ENCODE data around the gene DNALI1.
"Not testable (repeated sequence)": the region's sequence is repeated elsewhere in the genome, so short reads cannot be mapped to it uniquely, and the experiment has no call there.

The DNALI1 gene

GRCh38 chr1:37514350-37515184 lies 42.2 kb upstream of the DNALI1 start, which contains the start of gene MEAF6:
TSS of gene MEAF6 (minus strand) at chr1:37514766. CDS start at chr1:37514746, 20 bp downstream.
- Histone ChIP-seq H3K36me3 (replicated peaks; ENCODE audit: low read depth, low read length) (peaks cover 8% of the 10 kb centered on the region), H3K9me3 (ENCODE audit: insufficient read depth, low read length) (no peaks in the 10 kb centered on the region), H3K4me3 (ENCODE audit: low read length) (peak within 1 kb of the TSS; percentile 92), H3K27me3 (ENCODE audit: low read depth, low read length) (no peaks in the 10 kb centered on the region), H4K20me1 (ENCODE audit: insufficient read depth, low read length) (peaks cover 4% of the 10 kb centered on the region; the same call in 1 of the 2 replicates), H3K79me2 (ENCODE audit: low read length) (peaks cover 11% of the 10 kb centered on the region), H3K27ac (ENCODE audit: low read length) (peak within 1 kb of the TSS; percentile 38; the same call in 1 of the 2 replicates), H3K4me2 (ENCODE audit: low read length) (peak within 1 kb of the TSS; percentile 97), H3K9ac (ENCODE audit: low read length) (peak within 1 kb of the TSS; percentile 80), H3K4me1 (ENCODE audit: low read length) (peaks cover 10% of the 10 kb centered on the region), H2AFZ (ENCODE audit: low read depth, low read length) (peak within 1 kb of the TSS; percentile 76)
- TF ChIP-seq CTCF (IDR thresholded peaks at IDR 0.05; ENCODE audit: low read depth, low read length) = peak; percentile 29
- no peak for TF ChIP-seq EZH2phosphoT487 (IDR thresholded peaks at IDR 0.05; ENCODE audit: low read depth)

DNA sequence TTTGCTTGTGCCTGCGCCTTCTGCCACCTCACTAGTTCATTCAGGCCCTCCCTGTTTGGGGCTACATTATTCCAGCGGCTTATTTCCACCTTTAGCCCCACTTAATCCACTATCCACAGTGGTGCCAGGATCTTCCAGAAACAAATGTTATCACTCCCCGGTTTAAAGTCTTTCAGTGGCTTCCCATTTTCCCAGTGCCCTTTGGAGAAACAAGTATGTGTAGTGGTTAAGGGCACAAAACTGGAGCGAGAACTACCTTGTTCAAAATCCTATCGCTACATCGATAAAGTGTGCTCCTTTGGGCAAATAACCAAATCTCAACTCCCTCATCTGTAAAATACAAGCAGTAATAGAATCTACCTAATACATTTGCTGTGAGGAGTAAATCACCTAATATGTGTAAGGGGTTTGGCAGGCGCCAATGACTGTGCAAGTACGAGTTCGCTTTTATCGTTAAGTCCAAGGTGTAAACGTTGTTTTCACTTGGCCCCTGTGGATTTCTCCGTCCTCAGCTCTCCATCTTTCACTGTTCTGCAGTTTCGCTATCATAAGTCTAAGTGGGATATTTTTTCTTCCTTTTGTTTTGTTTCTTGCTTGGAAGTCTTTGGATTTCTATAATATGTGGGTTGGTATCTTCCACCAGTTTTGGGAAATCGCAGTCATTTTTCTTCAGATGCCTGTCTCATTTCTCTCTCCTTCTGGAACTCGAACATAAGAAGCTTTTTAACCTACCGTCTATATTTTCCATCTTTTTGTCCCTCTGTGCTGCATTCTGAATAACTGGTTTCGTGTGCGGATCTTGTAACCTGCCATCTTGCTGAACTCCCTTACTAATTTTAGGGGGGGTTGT lies 41.3 kb upstream of the DNALI1 start:
- TF ChIP-seq EZH2phosphoT487 (IDR thresholded peaks at IDR 0.05; ENCODE audit: low read depth) (no peak), CTCF (IDR thresholded peaks at IDR 0.05; ENCODE audit: low read depth, low read length) (no peak)
- Histone ChIP-seq H3K27me3 (ENCODE audit: low read depth, low read length) (no peaks in the 10 kb centered on the region), H3K9me3 (ENCODE audit: insufficient read depth, low read length) (no peaks in the 10 kb centered on the region), H3K4me3 (ENCODE audit: low read length) (peak overlapping the region; percentile 92), H4K20me1 (ENCODE audit: insufficient read depth, low read length) (peaks cover 4% of the 10 kb centered on the region; the same call in 1 of the 2 replicates), H2AFZ (ENCODE audit: low read depth, low read length) (peak overlapping the region; percentile 62; the same call in 1 of the 2 replicates), H3K79me2 (ENCODE audit: low read length) (peaks cover 11% of the 10 kb centered on the region), H3K27ac (ENCODE audit: low read length) (peak overlapping the region; percentile 38; the same call in 1 of the 2 replicates), H3K36me3 (replicated peaks; ENCODE audit: low read depth, low read length) (peaks cover 8% of the 10 kb centered on the region), H3K4me2 (ENCODE audit: low read length) (peak overlapping the region; percentile 97), H3K9ac (ENCODE audit: low read length) (peak overlapping the region; percentile 80), H3K4me1 (ENCODE audit: low read length) (peaks cover 10% of the 10 kb centered on the region)

- no peak overlapping the region for H3K4me2 ChIP-seq (ENCODE audit: low read length)
- H3K79me2 ChIP-seq (ENCODE audit: low read length) = peaks cover 11% of the 10 kb centered on the region
- H3K36me3 ChIP-seq (replicated peaks; ENCODE audit: low read depth, low read length) = peaks cover 4% of the 10 kb centered on the region
- peaks cover 10% of the 10 kb centered on the region for H3K4me1 ChIP-seq (ENCODE audit: low read length)
- H3K27me3 ChIP-seq (ENCODE audit: low read depth, low read length) = no peaks in the 10 kb centered on the region
- H4K20me1 ChIP-seq (ENCODE audit: insufficient read depth, low read length) = peaks cover 4% of the 10 kb centered on the region; the same call in 1 of the 2 replicates
- no peak overlapping the region for H3K4me3 ChIP-seq (ENCODE audit: low read length)
- TF ChIP-seq CTCF (IDR thresholded peaks at IDR 0.05; ENCODE audit: low read depth, low read length) (no peak), EZH2phosphoT487 (IDR thresholded peaks at IDR 0.05; ENCODE audit: low read depth) (no peak)
- no peak overlapping the region for H3K9ac ChIP-seq (ENCODE audit: low read length)
- no peak overlapping the region for H2AFZ ChIP-seq (ENCODE audit: low read depth, low read length)
- H3K27ac ChIP-seq (ENCODE audit: low read length) = no peak overlapping the region
- H3K9me3 ChIP-seq (ENCODE audit: insufficient read depth, low read length) = no peaks in the 10 kb centered on the region
Measured at GRCh38 chr1:37517569-37517968, 39.2 kb upstream of the DNALI1 start.

GRCh38 chr1:37518241-37518640 lies 38.5 kb upstream of the DNALI1 start:
- H3K27ac ChIP-seq (ENCODE audit: low read length); H3K36me3 ChIP-seq (replicated peaks; ENCODE audit: low read depth, low read length); H4K20me1 ChIP-seq (ENCODE audit: insufficient read depth, low read length); H2AFZ ChIP-seq (ENCODE audit: low read depth, low read length); H3K9ac ChIP-seq (ENCODE audit: low read length); H3K4me3 ChIP-seq (ENCODE audit: low read length); H3K4me2 ChIP-seq (ENCODE audit: low read length); H3K4me1 ChIP-seq (ENCODE audit: low read length); H3K79me2 ChIP-seq (ENCODE audit: low read length); H3K9me3 ChIP-seq (ENCODE audit: insufficient read depth, low read length); H3K27me3 ChIP-seq (ENCODE audit: low read depth, low read length): not testable (repeated sequence)

GRCh38 chr1:37518929-37519328 lies 37.8 kb upstream of the DNALI1 start:
- H3K4me1 ChIP-seq (ENCODE audit: low read length); H3K9ac ChIP-seq (ENCODE audit: low read length); H3K4me3 ChIP-seq (ENCODE audit: low read length); H3K9me3 ChIP-seq (ENCODE audit: insufficient read depth, low read length); H3K27me3 ChIP-seq (ENCODE audit: low read depth, low read length); H2AFZ ChIP-seq (ENCODE audit: low read depth, low read length); H3K27ac ChIP-seq (ENCODE audit: low read length); H3K36me3 ChIP-seq (replicated peaks; ENCODE audit: low read depth, low read length); H3K79me2 ChIP-seq (ENCODE audit: low read length); H4K20me1 ChIP-seq (ENCODE audit: insufficient read depth, low read length); H3K4me2 ChIP-seq (ENCODE audit: low read length): not testable (repeated sequence)
